ENCODE measurements around the gene SLX9. TPM values are rescaled to one million over a fixed set of nuclear protein-coding genes. Genes with fewer than 3 reads are reported as not detected.

SLX9 gene
- total RNA-seq, 4 donors from 2014 or later = 7.5 to 16.4 (median 10.5) TPM

DNA sequence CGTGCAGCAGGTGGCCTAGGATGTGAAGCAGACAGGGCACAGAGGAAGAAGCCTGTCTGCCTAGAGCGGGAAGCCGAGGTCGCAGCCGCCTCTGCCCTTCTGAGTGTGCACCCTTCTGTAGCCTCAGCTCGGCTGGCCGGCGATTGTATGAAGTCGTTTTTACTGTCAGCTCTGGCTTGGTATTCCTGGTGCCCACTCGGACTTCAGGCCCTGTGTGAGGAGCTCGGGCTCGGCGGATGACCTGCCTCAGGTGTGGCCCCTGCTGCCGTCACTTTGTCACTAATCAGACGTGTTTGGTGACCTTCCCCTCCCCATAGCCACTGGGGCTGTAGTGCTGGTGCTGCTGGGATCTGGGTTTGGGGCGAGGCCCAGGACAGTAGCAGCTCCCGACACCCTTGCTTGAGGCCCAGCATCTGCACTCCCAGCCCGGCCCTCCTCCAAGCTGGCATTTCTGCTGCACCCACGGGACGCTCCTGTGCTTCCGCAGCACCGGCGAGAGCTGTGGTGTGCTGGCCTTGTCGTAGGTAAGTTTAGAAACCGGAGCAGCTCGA, 18.1 kb downstream of the SLX9 start:
- TF ChIP-seq, protein P1, sequence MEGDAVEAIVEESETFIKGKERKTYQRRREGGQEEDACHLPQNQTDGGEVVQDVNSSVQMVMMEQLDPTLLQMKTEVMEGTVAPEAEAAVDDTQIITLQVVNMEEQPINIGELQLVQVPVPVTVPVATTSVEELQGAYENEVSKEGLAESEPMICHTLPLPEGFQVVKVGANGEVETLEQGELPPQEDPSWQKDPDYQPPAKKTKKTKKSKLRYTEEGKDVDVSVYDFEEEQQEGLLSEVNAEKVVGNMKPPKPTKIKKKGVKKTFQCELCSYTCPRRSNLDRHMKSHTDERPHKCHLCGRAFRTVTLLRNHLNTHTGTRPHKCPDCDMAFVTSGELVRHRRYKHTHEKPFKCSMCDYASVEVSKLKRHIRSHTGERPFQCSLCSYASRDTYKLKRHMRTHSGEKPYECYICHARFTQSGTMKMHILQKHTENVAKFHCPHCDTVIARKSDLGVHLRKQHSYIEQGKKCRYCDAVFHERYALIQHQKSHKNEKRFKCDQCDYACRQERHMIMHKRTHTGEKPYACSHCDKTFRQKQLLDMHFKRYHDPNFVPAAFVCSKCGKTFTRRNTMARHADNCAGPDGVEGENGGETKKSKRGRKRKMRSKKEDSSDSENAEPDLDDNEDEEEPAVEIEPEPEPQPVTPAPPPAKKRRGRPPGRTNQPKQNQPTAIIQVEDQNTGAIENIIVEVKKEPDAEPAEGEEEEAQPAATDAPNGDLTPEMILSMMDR (IDR thresholded peaks at IDR 0.05; ENCODE audit: low read depth) = no peak

DNA sequence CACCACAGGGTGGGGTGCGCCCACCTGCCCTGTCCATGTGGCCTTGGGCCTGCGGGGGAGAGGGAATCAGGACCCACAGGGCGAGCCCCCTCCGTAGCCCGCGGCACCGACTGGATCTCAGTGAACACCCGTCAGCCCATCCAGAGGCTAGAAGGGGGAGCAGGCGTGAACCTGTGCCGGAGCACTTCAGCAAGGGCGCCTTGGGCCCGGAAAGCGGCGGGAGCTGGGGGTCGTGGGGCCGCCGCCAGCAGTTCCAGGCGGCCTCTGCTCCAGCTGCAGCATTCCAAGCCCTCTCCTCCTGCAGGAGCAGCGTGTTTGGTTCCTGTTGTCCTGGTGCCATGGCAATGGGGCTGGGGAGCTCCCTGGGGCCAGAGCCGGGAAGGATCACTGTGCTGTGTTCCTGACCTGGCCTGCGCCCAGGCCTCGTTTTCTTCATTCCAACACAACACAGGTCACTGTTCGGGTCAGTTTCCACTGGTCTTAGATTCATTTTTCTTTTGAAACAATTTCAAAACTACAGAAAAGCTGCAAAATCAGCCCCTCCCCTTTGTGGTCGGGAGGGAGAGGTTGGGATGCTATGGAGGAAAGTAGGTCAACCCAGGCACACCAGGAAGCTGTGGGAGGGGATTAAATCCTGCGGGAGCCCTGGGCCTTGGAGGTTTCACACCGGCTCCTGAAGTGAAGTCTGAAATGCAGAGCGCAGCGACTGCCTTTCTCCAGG, 18.8 kb downstream of the SLX9 start:
- TF ChIP-seq, protein P1 (IDR thresholded peaks at IDR 0.05; ENCODE audit: low read depth) = no peak

DNA sequence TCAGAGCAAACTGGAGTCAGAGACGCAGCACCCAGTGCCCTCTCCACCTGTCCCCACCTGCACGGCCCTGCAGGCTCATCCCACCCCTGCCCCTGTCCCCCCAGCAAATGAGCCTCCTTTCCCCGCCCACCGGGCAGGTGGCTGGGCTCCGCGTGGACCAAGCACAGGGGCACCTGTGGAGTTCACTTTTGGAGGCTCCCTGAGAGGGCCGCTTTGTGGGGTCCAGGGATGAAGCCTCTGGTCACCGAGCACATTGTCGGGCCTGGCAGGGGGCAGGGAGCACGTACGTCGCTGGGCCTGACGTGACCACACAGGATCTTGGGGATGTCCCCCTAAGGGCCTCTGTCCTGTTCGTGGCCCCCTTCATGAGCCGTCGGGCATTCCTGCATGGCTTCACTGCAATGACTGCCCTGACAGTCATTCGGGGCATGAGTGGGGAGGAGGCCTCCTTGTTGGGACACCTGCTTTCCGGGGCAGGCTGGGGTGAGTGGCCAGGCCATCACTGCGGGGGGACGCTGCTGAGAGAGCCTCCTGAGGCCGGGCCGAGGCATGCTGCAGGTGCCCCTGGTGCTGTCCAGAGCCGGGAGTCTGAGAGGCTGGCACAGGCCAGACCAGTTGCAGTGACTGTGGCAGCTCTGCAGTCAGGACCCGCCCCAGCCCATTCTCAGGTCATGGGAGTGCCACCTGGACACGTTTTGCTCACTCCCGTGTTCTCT, 19.7 kb downstream of the SLX9 start:
- TF ChIP-seq, protein P1 (IDR thresholded peaks at IDR 0.05; ENCODE audit: low read depth) = no peak

DNA sequence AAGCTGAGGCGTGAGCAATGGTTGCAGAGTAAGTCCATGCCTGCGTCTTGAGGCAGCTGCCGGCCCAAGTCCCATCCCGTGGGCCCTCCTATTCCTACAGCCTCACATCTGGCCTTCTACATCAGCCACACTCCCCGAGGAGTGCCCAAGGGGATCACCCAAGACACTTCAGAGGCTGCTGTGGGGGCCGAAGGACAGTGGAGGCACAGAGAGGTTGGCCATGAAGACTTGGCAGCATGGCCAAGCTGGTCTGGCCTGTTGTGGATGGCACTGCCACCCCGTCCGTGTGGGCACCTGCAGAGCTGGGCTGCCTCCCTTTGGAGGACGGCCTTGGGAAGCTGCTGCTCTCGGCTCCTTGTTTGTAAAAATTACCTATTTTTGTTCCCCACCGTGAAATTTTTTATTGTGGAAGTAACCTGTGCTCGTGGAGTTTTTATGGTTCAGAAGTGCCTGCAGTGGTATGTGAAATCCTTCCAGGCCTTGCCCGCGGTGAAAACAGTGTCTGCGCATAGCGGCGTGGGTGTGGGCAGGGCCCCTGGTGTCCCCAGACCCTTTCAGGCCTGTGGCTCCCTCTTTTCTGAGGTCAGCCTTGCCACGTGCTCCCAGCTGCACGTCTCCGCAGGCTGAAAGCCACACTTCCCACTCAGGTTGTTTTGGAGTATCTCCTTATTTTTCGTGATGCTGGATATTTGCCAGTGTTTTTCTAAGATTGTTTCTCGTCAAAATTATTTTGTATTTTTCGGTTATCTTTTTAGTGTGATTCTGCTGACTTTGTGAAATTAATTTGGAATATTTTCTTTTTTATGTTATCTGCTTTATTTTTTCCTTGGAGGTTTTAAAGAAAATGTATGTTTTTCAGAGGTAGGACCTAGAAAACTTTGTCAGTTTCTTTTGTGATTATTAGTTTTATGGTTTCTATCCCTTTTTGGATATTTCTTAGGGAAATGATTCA, 20.6 kb downstream of the SLX9 start:
- TF ChIP-seq, protein P1 (IDR thresholded peaks at IDR 0.05; ENCODE audit: low read depth) = no peak

DNA sequence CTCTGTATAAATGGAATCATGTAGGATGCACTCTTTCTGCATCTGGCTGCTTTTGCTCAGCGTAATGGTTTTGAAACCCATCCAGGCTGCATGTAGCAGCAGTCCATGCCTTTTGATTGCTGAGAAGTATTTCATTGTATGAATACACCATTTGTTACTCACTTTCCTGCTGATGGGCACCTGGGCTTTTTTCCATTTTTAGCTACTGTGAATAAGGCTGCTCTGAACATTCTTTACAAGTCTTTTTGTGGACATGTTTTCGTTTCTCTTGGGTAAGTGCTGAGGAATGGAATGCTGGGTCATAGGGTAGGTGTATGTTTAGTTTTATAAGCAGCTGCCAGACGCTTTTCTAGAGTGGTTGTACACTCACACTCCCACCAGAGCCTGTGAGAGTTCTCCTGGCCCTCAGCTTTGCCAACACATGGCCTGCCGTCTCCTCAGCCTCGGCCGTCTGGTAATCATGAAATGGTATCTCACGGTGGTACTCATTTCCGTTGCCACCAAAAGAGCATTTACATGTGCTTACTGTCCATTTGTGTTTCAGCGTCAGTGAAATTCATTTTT, 22.7 kb downstream of the SLX9 start:
- TF ChIP-seq, protein P1 (IDR thresholded peaks at IDR 0.05; ENCODE audit: low read depth) = no peak

DNA sequence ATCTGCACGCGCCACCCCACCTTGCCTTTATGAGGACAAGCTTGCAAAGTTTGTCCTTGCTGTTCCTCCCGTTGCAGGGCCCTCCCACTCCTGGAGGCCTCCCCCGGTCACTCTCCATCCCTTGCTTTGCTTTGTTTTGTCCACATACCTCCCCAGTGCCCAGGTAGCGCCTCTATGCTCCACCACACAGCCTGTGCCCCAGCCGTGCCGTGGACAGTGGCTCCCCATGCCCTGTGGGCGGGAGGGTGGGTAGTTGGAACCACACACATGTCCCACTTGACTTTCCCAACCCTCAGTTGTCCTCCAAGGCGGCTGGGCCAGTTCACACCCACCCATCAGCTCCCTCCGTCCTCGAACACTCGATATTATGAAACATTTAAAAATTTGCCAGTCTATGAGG, 24.6 kb downstream of the SLX9 start:
- TF ChIP-seq, protein P1 (IDR thresholded peaks at IDR 0.05; ENCODE audit: low read depth) = no peak
